CD4-positive, alpha-beta T cell treated with Interleukin-2 at 100 ng/mL for 4 hours (primary cell): Measurements from ENCODE around the gene USP28.

Source experiments
- DNase-seq: peaks from one replicate; pipeline ENCODE4 v3.0.0-alpha.2; 2020; ENCODE audit warnings: low spot score

The USP28 gene

GRCh38 chr11:113876798-113877669, 1.7 kb upstream of the USP28 start:
- DNase-seq = peak; percentile 2

GRCh38 chr11:113876074-113876797, 864 bp upstream of the USP28 start:
- DNase-seq = no peak

GRCh38 chr11:113874581-113875233, 665 bp downstream of the USP28 start:
- DNase-seq = no peak

- DNase-seq = no peak
These were observed 1.3 kb downstream of the USP28 start for GRCh38 chr11:113874096-113874495.

- no peak for DNase-seq
These were observed 2.1 kb downstream of the USP28 start for GRCh38 chr11:113873236-113873626.

- DNase-seq = no peak
These were observed 4.0 kb downstream of the USP28 start for GRCh38 chr11:113871336-113871735.

- no peak for DNase-seq
These were observed 7.4 kb downstream of the USP28 start for GRCh38 chr11:113867843-113868503.

- DNase-seq = no peak
These were observed 9.5 kb downstream of the USP28 start for GRCh38 chr11:113865873-113866272.

- no peak for DNase-seq
These were observed 11.0 kb downstream of the USP28 start for GRCh38 chr11:113864410-113864809.

- DNase-seq = peak; percentile 2
These were observed 12.9 kb downstream of the USP28 start for GRCh38 chr11:113862435-113862834.

- peak; percentile 27 for DNase-seq
These were observed 15.7 kb downstream of the USP28 start for GRCh38 chr11:113859665-113860064.

- DNase-seq = no peak
These were observed 18.2 kb downstream of the USP28 start for GRCh38 chr11:113856966-113857759.

- DNase-seq = no peak
These were observed 19.6 kb downstream of the USP28 start for GRCh38 chr11:113855803-113856202.

- no peak for DNase-seq
These were observed 25.2 kb downstream of the USP28 start for GRCh38 chr11:113850188-113850587.

- DNase-seq = no peak
These were observed 25.7 kb downstream of the USP28 start for GRCh38 chr11:113849713-113850112.

- DNase-seq = no peak
These were observed 27.8 kb downstream of the USP28 start for GRCh38 chr11:113847580-113847979.

GRCh38 chr11:113847111-113847510, 28.3 kb downstream of the USP28 start:
- DNase-seq = no peak

GRCh38 chr11:113841691-113842090, 33.7 kb downstream of the USP28 start:
- no peak for DNase-seq

GRCh38 chr11:113840932-113841664, 34.3 kb downstream of the USP28 start:
- peak; percentile 5 for DNase-seq

GRCh38 chr11:113839842-113840241, 35.5 kb downstream of the USP28 start:
- no peak for DNase-seq

GRCh38 chr11:113838005-113838404, 37.4 kb downstream of the USP28 start:
- DNase-seq = no peak
